B cell (primary cell): ENCODE measurements around the gene DCBLD2. TPM values are rescaled to one million over a fixed set of nuclear protein-coding genes. Genes with fewer than 3 reads are reported as not detected.

Experiments used
- ATAC-seq: fragments of 200-7000 bp; cut with Tn5 transposase; one replicate; pipeline ENCODE4 v1.10.0; 2021; ENCODE audit warnings: low read depth, mild to moderate bottlenecking, moderate number of reproducible peaks, moderate library complexity
- CTCF ChIA-PET: fragments of 350-600 bp; sonication (Branson Sonifier 250); formaldehyde crosslinking; loops from one replicate; lab custom pipeline; 2021; ENCODE audit warnings: antibody characterized with exemption, inconsistent platforms; lab: Charles Lee
- POLR2A ChIA-PET: fragments of 350-600 bp; sonication (Branson Sonifier 250); formaldehyde crosslinking; loops from one replicate; lab custom pipeline; 2021; ENCODE audit warnings: antibody characterized with exemption; lab: Charles Lee
- DNase-seq: peaks from one replicate; pipeline ENCODE4 v3.0.0; 2013
- H2AFZ ChIP-seq: 2 replicates; pipeline ENCODE4 v1.6.1; 2012; ENCODE audit warnings: mild to moderate bottlenecking, low read depth, low read length; ENCODE audit not compliant: insufficient read depth, poor library complexity, severe bottlenecking
- H3K27ac ChIP-seq, 2 donors: 1 replicate in 1 of 2; 2 replicates in 1 of 2; pipeline ENCODE4 v1.5.1; 2012 to 2013; ENCODE audit warnings: low read length in 2 of 2, mild to moderate bottlenecking in 2 of 2, moderate library complexity in 1 of 2
- H3K27me3 ChIP-seq, 4 experiments: fragments of 200-600 bp in 1 of 4; sonication (generic) in 1 of 4; replicated peaks in 1 of 4; 1 replicate in 2 of 4; 2 replicates in 2 of 4; pipeline versions ENCODE4 v1.6.1 to v1.7.0; 2013 to 2016; ENCODE audit warnings: low read length in 3 of 4, mild to moderate bottlenecking in 2 of 4, mixed read lengths in 1 of 4, moderate library complexity in 1 of 4; ENCODE audit not compliant: insufficient read depth in 4 of 4, control insufficient read depth in 3 of 4; ENCODE audit errors: control extremely low read depth in 1 of 4
- H3K36me3 ChIP-seq, 2 experiments: replicated peaks in 1 of 2; 1 replicate in 1 of 2; 2 replicates in 1 of 2; pipeline versions ENCODE4 v1.6.1 to v1.7.1; 2013; ENCODE audit warnings: low read length in 1 of 2; ENCODE audit not compliant: insufficient read depth in 2 of 2, control insufficient read depth in 1 of 2; ENCODE audit errors: control extremely low read depth in 1 of 2, extremely low read depth in 1 of 2
- H3K4me1 ChIP-seq, 2 donors: fragments of 200-600 bp in 1 of 2; sonication (generic) in 1 of 2; 1 replicate in 1 of 2; 2 replicates in 1 of 2; pipeline versions ENCODE4 v1.5.1 to v1.6.1; 2013 to 2017; ENCODE audit warnings: low read length in 2 of 2; ENCODE audit not compliant: control insufficient read depth in 2 of 2, insufficient read depth in 2 of 2
- H3K4me2 ChIP-seq: replicated peaks from 2 replicates; pipeline ENCODE3; 2012; ENCODE audit warnings: mild to moderate bottlenecking, low read depth, low read length; ENCODE audit not compliant: poor library complexity, severe bottlenecking
- H3K4me3 ChIP-seq, 5 experiments: fragments of 200-600 bp in 1 of 5; sonication (generic) in 1 of 5; 1 replicate in 3 of 5; 2 replicates in 2 of 5; pipeline versions ENCODE4 v1.5.1 to v1.7.0; 2011 to 2016; ENCODE audit warnings: low read length in 4 of 5, mild to moderate bottlenecking in 4 of 5, low read depth in 2 of 5, control low read depth in 1 of 5, moderate library complexity in 1 of 5; ENCODE audit not compliant: insufficient read depth in 1 of 5; ENCODE audit errors: control extremely low read depth in 1 of 5, extremely low read depth in 1 of 5
- H3K79me2 ChIP-seq: fragments of 200-600 bp; sonication (generic); one replicate; pipeline ENCODE4 v1.6.0; 2016; ENCODE audit warnings: low read length; ENCODE audit not compliant: control insufficient read depth, insufficient read depth
- H3K9ac ChIP-seq: fragments of 200-600 bp; sonication (generic); 2 replicates; pipeline ENCODE4 v1.6.1; 2017; ENCODE audit warnings: mild to moderate bottlenecking, low read length, moderate library complexity
- H3K9me3 ChIP-seq, 3 donors: one replicate each; pipeline versions ENCODE4 v1.6.1 to v1.7.1; 2013; ENCODE audit warnings: low read length in 2 of 3; ENCODE audit not compliant: control insufficient read depth in 2 of 3, insufficient read depth in 1 of 3; ENCODE audit errors: control extremely low read depth in 1 of 3
- H4K20me1 ChIP-seq: 2 replicates; pipeline ENCODE4 v1.6.0; 2012; ENCODE audit warnings: mild to moderate bottlenecking, low read length; ENCODE audit not compliant: insufficient read depth, control insufficient read depth, poor library complexity, severe bottlenecking
- H3K27ac Mint-ChIP-seq: one replicate; pipeline ENCODE4 v1.8.0; 2021; ENCODE audit warnings: mixed read lengths
- H3K27me3 Mint-ChIP-seq: one replicate; pipeline ENCODE4 v1.8.0; 2021; ENCODE audit warnings: mixed read lengths
- H3K4me1 Mint-ChIP-seq: one replicate; pipeline ENCODE4 v1.8.0; 2021; ENCODE audit warnings: mixed read lengths
- H3K4me3 Mint-ChIP-seq: one replicate; pipeline ENCODE4 v1.8.0; 2021; ENCODE audit warnings: mixed read lengths
- H3K9me3 Mint-ChIP-seq: one replicate; pipeline ENCODE4 v1.8.0; 2022; ENCODE audit warnings: mixed read lengths; ENCODE audit not compliant: insufficient read depth
- CTCF ChIP-seq: fragments of 200-600 bp; IDR thresholded peaks from one replicate; pipeline ENCODE4 v1.8.0; 2022; ENCODE audit warnings: antibody characterized with exemption, mild to moderate bottlenecking
- EZH2 ChIP-seq: IDR thresholded peaks from 2 replicates; pipeline ENCODE4 v1.6.1; 2012; ENCODE audit warnings: borderline replicate concordance, low read depth, mild to moderate bottlenecking, moderate library complexity, low read length; ENCODE audit not compliant: insufficient read depth, poor library complexity, severe bottlenecking
- WGBS: methylation state at CpG from one replicate; pipeline ENCODE4 v1.1.5; 2013; ENCODE audit warnings: missing lambda C conversion rate; ENCODE audit not compliant: insufficient coverage; 5-methylcytosine and 5-hydroxymethylcytosine counted together
- intact Hi-C: fragments of 100-400 bp; cut with micrococcal nuclease; formaldehyde crosslinking; loops from one replicate; pipeline ENCODE4 v1.10.0; 2022
- polyA plus RNA-seq: library from polyadenylated mRNA; depleted of rRNA; stranded (reverse); fragments of >200 nt; gene quantifications from 2 replicates; pipeline ENCODE4 v1.2.3, GENCODE V29; 2012
- total RNA-seq, 2 donors: library from RNA; stranded (reverse); fragments of 120-200 nt in 1 of 2; gene quantifications; 1 replicate in 1 of 2; 2 replicates in 1 of 2; pipeline versions ENCODE4 v1.2.3 to v1.2.4, GENCODE V29; 2013 to 2022

DCBLD2 gene
- total and polyA plus RNA-seq, 2 donors (not counting 1 experiment from before 2014, with no cell fraction given): 0.37 to 3.5 TPM

- no peak overlapping the region for H3K4me3 Mint-ChIP-seq
- Histone ChIP-seq H3K9me3 (no peaks in the 10 kb centered on the region), H3K27me3 (no peaks in the 10 kb centered on the region), H3K4me2 (no peak overlapping the region), H3K79me2 (no peaks in the 10 kb centered on the region), H3K4me1 (peaks cover 0 to 7% of the 10 kb centered on the region in 2 donors), H4K20me1 (no peaks in the 10 kb centered on the region), H3K27ac (no peak overlapping the region), H3K36me3 (no peaks in the 10 kb centered on the region), H3K9ac (no peak overlapping the region), H3K4me3 (no peak overlapping the region), H2AFZ (no peak overlapping the region)
- intact Hi-C loops: no loop called here
- peaks cover 8% of the 10 kb centered on the region for H3K4me1 Mint-ChIP-seq
- POLR2A ChIA-PET: no interaction called here
- no peak overlapping the region for H3K27ac Mint-ChIP-seq
- H3K9me3 Mint-ChIP-seq: peaks cover 3% of the 10 kb centered on the region
- DNase-seq: no peak
- H3K27me3 Mint-ChIP-seq: no peaks in the 10 kb centered on the region
- no peak for ATAC-seq
- CTCF ChIA-PET: no interaction called here
- TF ChIP-seq EZH2: no peak
- no peak for TF ChIP-seq CTCF
Measured at GRCh38 chr3:98846101-98846500, 55.4 kb downstream of the DCBLD2 start.

GRCh38 chr3:98843266-98843959 lies 58.1 kb downstream of the DCBLD2 start:
- Histone ChIP-seq H4K20me1 (no peaks in the 10 kb centered on the region), H3K36me3 (no peaks in the 10 kb centered on the region), H3K79me2 (no peaks in the 10 kb centered on the region), H3K4me3 (no peak overlapping the region), H3K27ac (no peak overlapping the region), H3K4me2 (no peak overlapping the region), H2AFZ (no peak overlapping the region), H3K9ac (no peak overlapping the region), H3K27me3 (no peaks in the 10 kb centered on the region), H3K9me3 (no peaks in the 10 kb centered on the region), H3K4me1 (no peaks in the 10 kb centered on the region)
- no peaks in the 10 kb centered on the region for H3K27me3 Mint-ChIP-seq
- TF ChIP-seq CTCF (no peak), EZH2 (no peak)
- CTCF ChIA-PET: no interaction called here
- 100% methylated on average over 1 of the region's 7 CpGs for WGBS
- no peak overlapping the region for H3K4me3 Mint-ChIP-seq
- intact Hi-C loops: no loop called here
- POLR2A ChIA-PET: no interaction called here
- peaks cover 3% of the 10 kb centered on the region for H3K9me3 Mint-ChIP-seq
- H3K4me1 Mint-ChIP-seq: no peaks in the 10 kb centered on the region
- DNase-seq (no peak), ATAC-seq (no peak)
- no peak overlapping the region for H3K27ac Mint-ChIP-seq
